Gastrocnemius medialis (tissue), 4 donors: ENCODE measurements around the gene HABP2.

Source experiments
- POLR2A ChIP-seq, 2 donors: fragments of 450-650 bp; IDR thresholded peaks; one replicate each; pipeline ENCODE4 v1.6.1; 2017; ENCODE audit warnings: antibody characterized with exemption in 2 of 2, mild to moderate bottlenecking in 2 of 2, moderate library complexity in 2 of 2
- TF ChIP-seq, protein P1 (sequence below), 5 experiments: fragments of 450-650 bp in 3 of 5; fragments of 200-600 bp in 2 of 5; sonication (generic) in 2 of 5; IDR thresholded peaks in 4 of 5; conservative IDR thresholded peaks in 1 of 5; 1 replicate in 4 of 5; 2 replicates in 1 of 5; pipeline ENCODE4 v1.5.1; 2016 to 2019; ENCODE audit warnings: antibody characterized with exemption in 5 of 5, mild to moderate bottlenecking in 3 of 5, moderate library complexity in 3 of 5

DNA sequence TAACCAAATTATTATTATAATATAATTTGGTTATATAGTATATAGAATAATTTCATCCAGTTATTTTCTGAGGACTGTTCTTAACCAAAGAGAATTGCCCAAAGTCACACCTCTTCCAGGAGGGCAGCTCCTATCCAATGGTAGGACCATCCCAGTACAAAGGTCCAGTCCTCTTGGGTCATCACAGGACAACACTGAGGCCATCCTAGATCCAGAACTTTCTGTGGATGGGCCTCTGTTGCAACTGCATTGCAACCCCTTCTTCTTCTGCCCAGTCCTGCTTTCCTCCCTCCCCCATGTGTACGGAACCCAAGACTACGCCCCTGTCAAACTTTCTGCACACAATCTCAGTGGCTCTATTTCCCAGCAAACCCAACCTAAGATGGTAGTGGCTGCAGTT is 5.4 kb upstream of the HABP2 start:
- TF ChIP-seq, protein P1, sequence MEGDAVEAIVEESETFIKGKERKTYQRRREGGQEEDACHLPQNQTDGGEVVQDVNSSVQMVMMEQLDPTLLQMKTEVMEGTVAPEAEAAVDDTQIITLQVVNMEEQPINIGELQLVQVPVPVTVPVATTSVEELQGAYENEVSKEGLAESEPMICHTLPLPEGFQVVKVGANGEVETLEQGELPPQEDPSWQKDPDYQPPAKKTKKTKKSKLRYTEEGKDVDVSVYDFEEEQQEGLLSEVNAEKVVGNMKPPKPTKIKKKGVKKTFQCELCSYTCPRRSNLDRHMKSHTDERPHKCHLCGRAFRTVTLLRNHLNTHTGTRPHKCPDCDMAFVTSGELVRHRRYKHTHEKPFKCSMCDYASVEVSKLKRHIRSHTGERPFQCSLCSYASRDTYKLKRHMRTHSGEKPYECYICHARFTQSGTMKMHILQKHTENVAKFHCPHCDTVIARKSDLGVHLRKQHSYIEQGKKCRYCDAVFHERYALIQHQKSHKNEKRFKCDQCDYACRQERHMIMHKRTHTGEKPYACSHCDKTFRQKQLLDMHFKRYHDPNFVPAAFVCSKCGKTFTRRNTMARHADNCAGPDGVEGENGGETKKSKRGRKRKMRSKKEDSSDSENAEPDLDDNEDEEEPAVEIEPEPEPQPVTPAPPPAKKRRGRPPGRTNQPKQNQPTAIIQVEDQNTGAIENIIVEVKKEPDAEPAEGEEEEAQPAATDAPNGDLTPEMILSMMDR (IDR thresholded peaks at IDR 0.05 in 4 of 5, conservative IDR thresholded peaks at IDR 0.05 in 1 of 5) = no peak
- TF ChIP-seq POLR2A (IDR thresholded peaks at IDR 0.05) = no peak
